Endothelial cell of umbilical vein (primary cell): ENCODE results near the gene ODAD4. TPM values are rescaled to one million over a fixed set of nuclear protein-coding genes. Genes with fewer than 3 reads are reported as not detected.

ENCODE experiments used
- BruUV-seq: library from RNA; stranded (reverse); fragments of 400-500 nt; replicated peaks from 2 replicates; lab custom pipeline; 2021; lab: Mats Ljungman, UMichigan
- CTCF ChIA-PET: fragments of 300-600, 350-600 bp; sonication (Branson Sonifier 250); formaldehyde crosslinking; loops from one replicate; lab custom pipeline; 2021; ENCODE audit warnings: antibody characterized with exemption, inconsistent platforms; lab: Charles Lee
- POLR2A ChIA-PET: fragments of 300-600, 350-600 bp; sonication (Branson Sonifier 250); formaldehyde crosslinking; loops from one replicate; lab custom pipeline; 2021; ENCODE audit warnings: antibody characterized with exemption, inconsistent platforms; lab: Charles Lee
- DNase-seq: peaks from one replicate; pipeline ENCODE4 v3.0.0-alpha.2; 2011; ENCODE audit warnings: low read depth, low spot score
- FAIRE-seq: peaks from 2 replicates; lab custom pipeline; 2011; peaks lifted over from hg19 to GRCh38; lab: Jason Lieb, UNC
- H2AFZ ChIP-seq: 2 replicates; pipeline ENCODE4 v1.6.0; 2012; ENCODE audit warnings: low read depth, low read length, control low read depth, inconsistent platforms
- H3K27ac ChIP-seq: 2 replicates; pipeline ENCODE4 v1.5.1; 2011; ENCODE audit warnings: low read depth, mild to moderate bottlenecking, control low read depth, low read length, moderate library complexity; ENCODE audit not compliant: insufficient read depth
- H3K27me3 ChIP-seq, 2 experiments: 2 replicates each; pipeline versions ENCODE4 v1.6.0 to v1.6.1; 2011; ENCODE audit warnings: low read length in 2 of 2, mixed read lengths in 1 of 2; ENCODE audit not compliant: control insufficient read depth in 2 of 2, insufficient read depth in 2 of 2
- H3K36me3 ChIP-seq, 2 experiments: 2 replicates in 1 of 2; 3 replicates in 1 of 2; pipeline ENCODE4 v1.5.1; 2011; ENCODE audit warnings: low read length in 2 of 2, mild to moderate bottlenecking in 1 of 2, moderate library complexity in 1 of 2; ENCODE audit not compliant: control insufficient read depth in 2 of 2, insufficient read depth in 2 of 2; ENCODE audit errors: extremely low read depth in 1 of 2
- H3K4me1 ChIP-seq: 3 replicates; pipeline ENCODE4 v1.5.1; 2011; ENCODE audit warnings: mild to moderate bottlenecking, low read length; ENCODE audit not compliant: control insufficient read depth, insufficient read depth; ENCODE audit errors: extremely low read depth
- H3K4me2 ChIP-seq: 2 replicates; pipeline ENCODE4 v1.6.1; 2011; ENCODE audit warnings: low read length, control low read depth, mixed read lengths; ENCODE audit not compliant: insufficient read depth
- H3K4me3 ChIP-seq, 3 experiments: fragments of 200-600 bp in 1 of 3; sonication (generic), shearing (Covaris generic) in 1 of 3; replicated peaks in 1 of 3; 2 replicates each; pipeline ENCODE4 v1.5.1; 2011 to 2016; ENCODE audit warnings: control low read depth in 3 of 3, low read length in 3 of 3, mild to moderate bottlenecking in 2 of 3, inconsistent platforms in 1 of 3, low read depth in 1 of 3, moderate library complexity in 1 of 3; ENCODE audit not compliant: insufficient read depth in 1 of 3
- H3K79me2 ChIP-seq: 2 replicates; pipeline ENCODE4 v1.6.0; 2012; ENCODE audit warnings: low read length, inconsistent platforms; ENCODE audit not compliant: control insufficient read depth, insufficient read depth
- H3K9ac ChIP-seq: replicated peaks from 2 replicates; pipeline ENCODE3; 2011; ENCODE audit warnings: low read length, control low read depth; ENCODE audit not compliant: insufficient read depth; ENCODE audit errors: extremely low read depth
- H3K9me1 ChIP-seq: replicated peaks from 3 replicates; pipeline ENCODE4 v1.6.0; 2011; ENCODE audit warnings: mild to moderate bottlenecking, low read length; ENCODE audit not compliant: control insufficient read depth, insufficient read depth; ENCODE audit errors: extremely low read depth
- H3K9me3 ChIP-seq: replicated peaks from 2 replicates; pipeline ENCODE4 v1.5.1; 2012; ENCODE audit warnings: low read length, inconsistent platforms; ENCODE audit not compliant: control insufficient read depth, insufficient read depth
- H4K20me1 ChIP-seq: replicated peaks from 2 replicates; pipeline ENCODE3; 2011; ENCODE audit warnings: mild to moderate bottlenecking, low read length; ENCODE audit not compliant: control insufficient read depth, insufficient read depth; ENCODE audit errors: extremely low read depth
- EZH2 ChIP-seq: IDR thresholded peaks from 2 replicates; pipeline ENCODE4 v1.6.1; 2012; ENCODE audit warnings: borderline replicate concordance, low read depth, mild to moderate bottlenecking, moderate library complexity, low read length, inconsistent platforms; ENCODE audit not compliant: severe bottlenecking
- FOS ChIP-seq: IDR thresholded peaks from 2 replicates; pipeline ENCODE4 v1.6.1; 2011; ENCODE audit warnings: mild to moderate bottlenecking, low read length, moderate library complexity, borderline replicate concordance; ENCODE audit not compliant: insufficient read depth
- GATA2 ChIP-seq: IDR thresholded peaks from 2 replicates; pipeline ENCODE4 v1.7.0; 2011; ENCODE audit warnings: low read depth, mild to moderate bottlenecking, moderate library complexity, mixed read lengths, low read length; ENCODE audit not compliant: insufficient read length, insufficient read depth
- JUN ChIP-seq: IDR thresholded peaks from 2 replicates; pipeline ENCODE4 v1.6.1; 2011; ENCODE audit warnings: borderline replicate concordance, low read depth; ENCODE audit not compliant: insufficient read length, insufficient read depth
- MYC ChIP-seq: IDR thresholded peaks from one replicate; pipeline ENCODE4 v1.6.1; 2011; ENCODE audit warnings: mild to moderate bottlenecking, low read depth, low read length
- POLR2A ChIP-seq: IDR thresholded peaks from 2 replicates; pipeline ENCODE4 v1.6.1; 2012; ENCODE audit warnings: low read depth, mild to moderate bottlenecking, control low read depth, low read length
- POLR2AphosphoS5 ChIP-seq: IDR thresholded peaks from 2 replicates; pipeline ENCODE4 v1.6.1; 2012; ENCODE audit warnings: low read depth, mild to moderate bottlenecking, control low read depth, low read length, moderate library complexity; ENCODE audit not compliant: insufficient read depth
- dilution Hi-C: fragments of 300-500 bp; cut with MboI; formaldehyde crosslinking; loops from one replicate; pipeline ENCODE4 v1.15.0; 2019; ENCODE audit warnings: low sequenced_read_pairs; ENCODE audit not compliant: extremely low pct_ligation_motif_present
- intact Hi-C: fragments of 100-400 bp; cut with micrococcal nuclease; formaldehyde crosslinking; loops from one replicate; pipeline ENCODE4 v1.10.0; 2022
- polyA plus RNA-seq, 4 experiments: library from polyadenylated mRNA; depleted of rRNA in 3 of 4; stranded (reverse) in 3 of 4; unstranded in 1 of 4; fragments of >200 nt; gene quantifications; 2 replicates each; pipeline versions ENCODE4 v1.2.1 to v1.2.3, GENCODE V29; 2011 to 2012; ENCODE audit warnings: missing spikeins in 1 of 4
- total RNA-seq: library from RNA; stranded (reverse); gene quantifications from 2 replicates; pipeline ENCODE4 v1.2.3, GENCODE V29; 2021
- TF ChIP-seq, protein P1 (sequence below): IDR thresholded peaks from 2 replicates; pipeline ENCODE4 v1.6.1; 2011; ENCODE audit not compliant: insufficient read depth, insufficient read length
- TF ChIP-seq, protein P2 (sequence below), 2 donors: IDR thresholded peaks; 1 replicate in 1 of 2; 2 replicates in 1 of 2; pipeline ENCODE4 v1.5.1; 2011; ENCODE audit warnings: low read length in 2 of 2, mild to moderate bottlenecking in 2 of 2, moderate library complexity in 2 of 2, control low read depth in 1 of 2, inconsistent platforms in 1 of 2, low read depth in 1 of 2; ENCODE audit not compliant: insufficient read depth in 1 of 2; ENCODE audit errors: extremely low read depth in 1 of 2

The ODAD4 gene
- total and polyA plus RNA-seq, 2 donors (not counting 3 experiments of a cell fraction or from before 2014, with no cell fraction given): 0.19 to 1.0 TPM

DNA sequence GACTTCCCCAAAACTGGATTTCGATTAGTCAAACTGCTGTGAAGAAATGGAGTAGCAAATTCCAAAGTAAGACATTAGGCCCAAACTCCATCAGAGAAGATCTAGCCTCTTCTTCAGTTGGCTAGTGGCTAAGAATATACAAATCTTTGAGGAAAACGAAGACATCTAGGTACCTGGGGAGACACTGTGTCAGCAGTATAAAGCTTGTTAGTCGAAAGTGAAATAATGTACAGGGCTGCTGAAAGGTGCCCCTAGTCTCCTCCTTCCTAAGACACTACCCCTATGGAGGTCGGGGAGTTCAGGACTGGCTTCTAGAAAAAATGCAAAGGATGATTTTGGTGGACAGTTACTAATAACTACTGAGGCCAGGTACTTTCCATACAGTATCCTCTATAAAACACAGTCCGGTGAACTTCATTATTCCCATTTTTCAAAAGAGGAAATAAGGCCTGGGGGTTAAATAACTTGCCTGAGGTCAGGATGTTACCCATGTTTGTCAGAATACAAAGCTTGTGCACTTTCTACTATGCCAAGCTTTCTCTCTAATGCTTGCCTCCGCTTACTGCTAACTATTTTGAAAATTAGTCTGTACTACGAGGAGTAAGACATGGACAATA is 71.9 kb downstream of the ODAD4 start:
- Histone ChIP-seq H2AFZ (no peak overlapping the region), H3K4me1 (peaks cover 16% of the 10 kb centered on the region), H3K4me2 (peak overlapping the region; percentile 1), H3K4me3 (no peak overlapping the region), H3K9ac (no peak overlapping the region), H3K36me3 (peaks cover 11 to 25% of the 10 kb centered on the region in 2 experiments), H3K27ac (peak overlapping the region; percentile 4), H3K79me2 (peaks cover 66% of the 10 kb centered on the region), H3K27me3 (no peaks in the 10 kb centered on the region), H3K9me3 (no peaks in the 10 kb centered on the region), H4K20me1 (peaks cover 11% of the 10 kb centered on the region), H3K9me1 (no peaks in the 10 kb centered on the region)
- no peak for DNase-seq
- no TSS peak for BruUV-seq
- FAIRE-seq: no peak
- CTCF ChIA-PET: interaction anchor here (0.9 to 3.2 kb wide), 6 partner anchors 14 to 99 kb away, joined by 3 to 13 read pairs (median 6); partner anchors contain the start of gene NKIRAS2
- dilution Hi-C loops: no loop called here
- intact Hi-C loops: no loop called here
- TF ChIP-seq JUN (no peak), EZH2 (no peak), MYC (no peak), FOS (no peak), GATA2 (no peak), POLR2AphosphoS5 (no peak), POLR2A (no peak)
- TF ChIP-seq, protein P1, sequence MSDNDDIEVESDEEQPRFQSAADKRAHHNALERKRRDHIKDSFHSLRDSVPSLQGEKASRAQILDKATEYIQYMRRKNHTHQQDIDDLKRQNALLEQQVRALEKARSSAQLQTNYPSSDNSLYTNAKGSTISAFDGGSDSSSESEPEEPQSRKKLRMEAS: no peak
- TF ChIP-seq, protein P2, sequence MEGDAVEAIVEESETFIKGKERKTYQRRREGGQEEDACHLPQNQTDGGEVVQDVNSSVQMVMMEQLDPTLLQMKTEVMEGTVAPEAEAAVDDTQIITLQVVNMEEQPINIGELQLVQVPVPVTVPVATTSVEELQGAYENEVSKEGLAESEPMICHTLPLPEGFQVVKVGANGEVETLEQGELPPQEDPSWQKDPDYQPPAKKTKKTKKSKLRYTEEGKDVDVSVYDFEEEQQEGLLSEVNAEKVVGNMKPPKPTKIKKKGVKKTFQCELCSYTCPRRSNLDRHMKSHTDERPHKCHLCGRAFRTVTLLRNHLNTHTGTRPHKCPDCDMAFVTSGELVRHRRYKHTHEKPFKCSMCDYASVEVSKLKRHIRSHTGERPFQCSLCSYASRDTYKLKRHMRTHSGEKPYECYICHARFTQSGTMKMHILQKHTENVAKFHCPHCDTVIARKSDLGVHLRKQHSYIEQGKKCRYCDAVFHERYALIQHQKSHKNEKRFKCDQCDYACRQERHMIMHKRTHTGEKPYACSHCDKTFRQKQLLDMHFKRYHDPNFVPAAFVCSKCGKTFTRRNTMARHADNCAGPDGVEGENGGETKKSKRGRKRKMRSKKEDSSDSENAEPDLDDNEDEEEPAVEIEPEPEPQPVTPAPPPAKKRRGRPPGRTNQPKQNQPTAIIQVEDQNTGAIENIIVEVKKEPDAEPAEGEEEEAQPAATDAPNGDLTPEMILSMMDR (IDR thresholded peaks at IDR 0.05; ENCODE audit: extremely low read depth in 1 of 2, insufficient read depth in 1 of 2, low read depth in 1 of 2, low read length in 2 of 2): no peak
- POLR2A ChIA-PET: no interaction called here
